ENCODE data around the gene PUSL1. TPM values are rescaled to one million over a fixed set of nuclear protein-coding genes. Genes with fewer than 3 reads are reported as not detected.

Gene PUSL1
- total and polyA plus RNA-seq, 2 experiments from 2014 or later = 41.5 to 55.8 TPM

- Mint-ChIP-seq H3K27me3 (ENCODE audit: insufficient read depth, low read depth, poor library complexity) (peaks cover 18% of the 10 kb centered on the region), H3K27ac (no peak overlapping the region), H3K4me1 (peaks cover 18% of the 10 kb centered on the region), H3K36me3 (ENCODE audit: low read depth) (peaks cover 11% of the 10 kb centered on the region; the same call in 2 of the 3 replicates), H3K9me3 (peaks cover 3% of the 10 kb centered on the region; the same call in 1 of the 3 replicates), H3K4me3 (no peak overlapping the region; the same call in 2 of the 3 replicates)
- Histone ChIP-seq H3K36me3 (ENCODE audit: insufficient read depth) (no peaks in the 10 kb centered on the region), H3K4me3 (no peak overlapping the region), H3K79me2 (replicated peaks; ENCODE audit: insufficient read depth) (peaks cover 25% of the 10 kb centered on the region), H3K27ac (ENCODE audit: low read depth) (no peak overlapping the region), H3K4me2 (no peak overlapping the region), H3K27me3 (ENCODE audit: insufficient read depth) (no peaks in the 10 kb centered on the region), H3K9me2 (ENCODE audit: insufficient read depth) (no peaks in the 10 kb centered on the region), H3K4me1 (ENCODE audit: insufficient read depth) (no peaks in the 10 kb centered on the region; the same call in 1 of the 2 replicates), H3F3A (replicated peaks; ENCODE audit: low read depth) (no peaks in the 10 kb centered on the region), H4K20me1 (replicated peaks; ENCODE audit: insufficient read depth) (peaks cover 9% of the 10 kb centered on the region), H2AFZ (no peak overlapping the region)
- TF ChIP-seq CREB1 (CRISPR knock-in tag; IDR thresholded peaks at IDR 0.05; ENCODE audit: low read depth) = no peak
- TF ChIP-seq EZH2phosphoT487 (IDR thresholded peaks at IDR 0.05; ENCODE audit: unreplicated experiment) = no peak
- TF ChIP-seq ETS1 (IDR thresholded peaks at IDR 0.05) = no peak
- ATAC-seq (no peak), DNase-seq (ENCODE audit: low spot score) (no peak)
Measured at GRCh38 chr1:1275836-1276235, 32.6 kb upstream of the PUSL1 start.

- DNase-seq (ENCODE audit: low spot score) (no peak), ATAC-seq (no peak)
- Mint-ChIP-seq H3K27me3 (ENCODE audit: insufficient read depth, low read depth, poor library complexity) (peaks cover 16% of the 10 kb centered on the region), H3K4me1 (no peaks in the 10 kb centered on the region; the same call in 2 of the 3 replicates), H3K27ac (no peak overlapping the region), H3K9me3 (peaks cover 3% of the 10 kb centered on the region; the same call in 1 of the 3 replicates), H3K36me3 (ENCODE audit: low read depth) (peaks cover 4% of the 10 kb centered on the region; the same call in 1 of the 3 replicates), H3K4me3 (no peak overlapping the region)
- Histone ChIP-seq H3F3A (replicated peaks; ENCODE audit: low read depth) (no peaks in the 10 kb centered on the region), H3K27ac (ENCODE audit: low read depth) (no peak overlapping the region), H3K79me2 (replicated peaks; ENCODE audit: insufficient read depth) (no peaks in the 10 kb centered on the region), H3K36me3 (ENCODE audit: insufficient read depth) (no peaks in the 10 kb centered on the region), H3K4me2 (no peak overlapping the region), H3K9me2 (ENCODE audit: insufficient read depth) (no peaks in the 10 kb centered on the region), H4K20me1 (replicated peaks; ENCODE audit: insufficient read depth) (no peaks in the 10 kb centered on the region), H3K27me3 (ENCODE audit: insufficient read depth) (no peaks in the 10 kb centered on the region), H2AFZ (no peak overlapping the region), H3K4me1 (ENCODE audit: insufficient read depth) (no peaks in the 10 kb centered on the region), H3K4me3 (no peak overlapping the region)
- TF ChIP-seq EZH2phosphoT487 (IDR thresholded peaks at IDR 0.05; ENCODE audit: unreplicated experiment) (no peak), JUNB (IDR thresholded peaks at IDR 0.05; ENCODE audit: unreplicated experiment) (no peak), POLR2AphosphoS5 (IDR thresholded peaks at IDR 0.05; ENCODE audit: low read depth) (no peak), ZNF462 (CRISPR knock-in tag; IDR thresholded peaks at IDR 0.05) (no peak), REST (IDR thresholded peaks at IDR 0.05; ENCODE audit: unreplicated experiment) (no peak), CTCF (conservative IDR thresholded peaks at IDR 0.05; ENCODE audit: low read depth in 2 of 2) (no peak), STAT1 (IDR thresholded peaks at IDR 0.05; ENCODE audit: unreplicated experiment) (no peak)
Measured at GRCh38 chr1:1278620-1279019, 29.8 kb upstream of the PUSL1 start.

All from GM23338 (cell line).